Brain pericyte (primary cell): ENCODE results near the gene MCF2L2.
A peak's percentile ranks its signal among the peaks of the same experiment; 100 is the strongest.
"Not testable (repeated sequence)": the region's sequence is repeated elsewhere in the genome, so short reads cannot be mapped to it uniquely, and the experiment has no call there.

Experiments used
- DNase-seq: peaks from one replicate; pipeline ENCODE4 v3.0.0-alpha.2; 2012; ENCODE audit warnings: low read depth, low spot score

The MCF2L2 gene

GRCh38 chr3:183428447-183429211, at the start of gene MCF2L2:
MCF2L2 (minus strand) TSS chr3:183428619; CDS start chr3:183427977, 642 bp downstream.
- DNase-seq = no peak

GRCh38 chr3:183477801-183478456, 49.5 kb upstream of the MCF2L2 start:
- no peak for DNase-seq

GRCh38 chr3:183475764-183476162, 47.3 kb upstream of the MCF2L2 start:
- not testable (repeated sequence) for DNase-seq

GRCh38 chr3:183475016-183475763, 46.8 kb upstream of the MCF2L2 start:
- no peak for DNase-seq

- DNase-seq = no peak
These were observed 45.5 kb upstream of the MCF2L2 start for GRCh38 chr3:183473969-183474368.

- no peak for DNase-seq
These were observed 43.7 kb upstream of the MCF2L2 start for GRCh38 chr3:183472155-183472554.

- no peak for DNase-seq
These were observed 40.0 kb upstream of the MCF2L2 start for GRCh38 chr3:183468424-183468823.

- DNase-seq = no peak
These were observed 38.2 kb upstream of the MCF2L2 start for GRCh38 chr3:183466575-183466974.

- DNase-seq = not testable (repeated sequence)
These were observed 37.3 kb upstream of the MCF2L2 start for GRCh38 chr3:183465710-183466109.

GRCh38 chr3:183464480-183464879, 36.1 kb upstream of the MCF2L2 start:
- no peak for DNase-seq

- DNase-seq = no peak
These were observed 31.9 kb upstream of the MCF2L2 start for GRCh38 chr3:183460081-183461055.

- peak; percentile 70 for DNase-seq
These were observed 26.7 kb upstream of the MCF2L2 start for GRCh38 chr3:183455089-183455488.

- DNase-seq = no peak
These were observed 25.6 kb upstream of the MCF2L2 start for GRCh38 chr3:183454064-183454463.

GRCh38 chr3:183449791-183450190, 21.4 kb upstream of the MCF2L2 start:
- no peak for DNase-seq

GRCh38 chr3:183449391-183449790, 21.0 kb upstream of the MCF2L2 start:
- DNase-seq = no peak

GRCh38 chr3:183448369-183449128, 20.1 kb upstream of the MCF2L2 start:
- no peak for DNase-seq

- no peak for DNase-seq
These were observed 19.0 kb upstream of the MCF2L2 start for GRCh38 chr3:183447206-183448001.

GRCh38 chr3:183446838-183447205, 18.4 kb upstream of the MCF2L2 start:
- DNase-seq = no peak

GRCh38 chr3:183444748-183445147, 16.3 kb upstream of the MCF2L2 start:
- DNase-seq = no peak
